K562 (cell line): ENCODE data around the gene ATAD3C. TPM values are rescaled to one million over a fixed set of nuclear protein-coding genes. Genes with fewer than 3 reads are reported as not detected.

ENCODE experiments used
- ATAC-seq: fragments of 200-7000 bp; cut with Tn5 transposase; 3 replicates; pipeline ENCODE4 v1.9.1; 2020; ENCODE audit warnings: moderate library complexity
- BruUV-seq: library from RNA; stranded (reverse); fragments of 400-500 nt; replicated peaks from 2 replicates; lab custom pipeline; 2021; lab: Mats Ljungman, UMichigan
- CTCF ChIA-PET: fragments of 300-600 bp; formaldehyde crosslinking; extraction: SDS; loops from one replicate; lab custom pipeline; 2021; ENCODE audit warnings: low intra/inter-chr PET ratio; lab: Yijun Ruan, JAX
- POLR2A ChIA-PET: fragments of 300-600, 350-650 bp; sonication (Branson Sonifier 250); formaldehyde crosslinking; extraction: SDS; loops from one replicate; lab custom pipeline; 2021; ENCODE audit warnings: antibody characterized with exemption, inconsistent platforms; lab: Yijun Ruan, JAX
- DNase-seq, 4 experiments: peaks; one replicate each; pipeline versions ENCODE4 v3.0.0 to v3.0.0-alpha.2; 2011 to 2018; ENCODE audit warnings: low spot score in 3 of 4, mixed read lengths in 3 of 4; ENCODE audit errors: extremely low read depth in 1 of 4
- FAIRE-seq: peaks from 2 replicates; lab custom pipeline; 2011; peaks lifted over from hg19 to GRCh38; lab: Jason Lieb, UNC
- H2AFZ ChIP-seq: 2 replicates; pipeline ENCODE4 v1.6.0; 2011; ENCODE audit warnings: low read depth, low read length, control low read depth, inconsistent platforms
- H3K27ac ChIP-seq: fragments of 200-600 bp; 3 replicates; pipeline ENCODE4 v1.8.0; 2011; ENCODE audit warnings: low read depth, mild to moderate bottlenecking, control low read depth, inconsistent platforms, low read length, moderate library complexity, mixed read lengths; ENCODE audit errors: extremely low read depth
- H3K27me3 ChIP-seq, 2 experiments: fragments of 300-600 bp in 1 of 2; 2 replicates in 1 of 2; 3 replicates in 1 of 2; pipeline versions ENCODE4 v1.6.0 to v1.8.0; 2011; ENCODE audit warnings: inconsistent platforms in 2 of 2, low read length in 2 of 2, mild to moderate bottlenecking in 1 of 2, mixed read lengths in 1 of 2, moderate library complexity in 1 of 2; ENCODE audit not compliant: control insufficient read depth in 2 of 2, insufficient read depth in 2 of 2
- H3K36me3 ChIP-seq: fragments of 300-600 bp; 3 replicates; pipeline ENCODE4 v1.8.0; 2011; ENCODE audit warnings: mild to moderate bottlenecking, low read length, inconsistent platforms; ENCODE audit not compliant: control insufficient read depth, insufficient read depth
- H3K4me1 ChIP-seq, 2 experiments: fragments of 200-600 bp in 1 of 2; replicated peaks in 1 of 2; 2 replicates in 1 of 2; 3 replicates in 1 of 2; pipeline versions ENCODE4 v1.5.1 to v1.8.0; 2011; ENCODE audit warnings: inconsistent platforms in 2 of 2, low read length in 2 of 2, mild to moderate bottlenecking in 1 of 2, mixed read lengths in 1 of 2, moderate library complexity in 1 of 2; ENCODE audit not compliant: control insufficient read depth in 2 of 2, insufficient read depth in 2 of 2
- H3K4me2 ChIP-seq: 2 replicates; pipeline ENCODE4 v1.6.1; 2011; ENCODE audit warnings: low read length, control low read depth, inconsistent platforms, mixed read lengths; ENCODE audit not compliant: insufficient read depth
- H3K4me3 ChIP-seq: fragments of 200-600 bp; sonication (generic), shearing (Covaris generic); 2 replicates; pipeline ENCODE4 v1.5.1; 2016; ENCODE audit warnings: control low read depth, inconsistent platforms
- H3K79me2 ChIP-seq: fragments of 200-600 bp; 3 replicates; pipeline ENCODE4 v1.8.0; 2011; ENCODE audit warnings: low read length, inconsistent platforms; ENCODE audit not compliant: control insufficient read depth, insufficient read depth
- H3K9ac ChIP-seq, 2 experiments: 2 replicates each; pipeline versions ENCODE4 v1.6.0 to v1.6.1; 2011; ENCODE audit warnings: low read depth in 2 of 2, low read length in 2 of 2, control low read depth in 1 of 2, inconsistent platforms in 1 of 2, mild to moderate bottlenecking in 1 of 2, mixed read lengths in 1 of 2; ENCODE audit not compliant: insufficient read depth in 1 of 2
- H3K9me1 ChIP-seq: one replicate; pipeline ENCODE4 v1.6.0; 2011; ENCODE audit warnings: inconsistent platforms, mild to moderate bottlenecking, low read length, moderate library complexity; ENCODE audit not compliant: control insufficient read depth, insufficient read depth
- H3K9me3 ChIP-seq: replicated peaks from 2 replicates; pipeline ENCODE4 v1.5.1; 2011; ENCODE audit warnings: low read depth, low read length, inconsistent platforms; ENCODE audit not compliant: control insufficient read depth, insufficient read depth
- H4K20me1 ChIP-seq: replicated peaks from 2 replicates; pipeline ENCODE4 v1.6.1; 2011; ENCODE audit warnings: low read length, inconsistent platforms, mixed read lengths; ENCODE audit not compliant: control insufficient read depth, insufficient read depth
- ADNP ChIP-seq: fragments of 200-800 bp; sonication (Bioruptor generic); IDR thresholded peaks from 2 replicates; pipeline ENCODE4 v1.6.1; 2016; ENCODE audit warnings: missing genetic modification characterization, missing compliant biosample characterization
- E2F6 ChIP-seq, 2 experiments: IDR thresholded peaks; 2 replicates each; pipeline ENCODE4 v1.6.1; 2011; ENCODE audit warnings: borderline replicate concordance in 1 of 2, control low read depth in 1 of 2, low read depth in 1 of 2, low read length in 1 of 2, mild to moderate bottlenecking in 1 of 2, mixed read lengths in 1 of 2, moderate library complexity in 1 of 2; ENCODE audit not compliant: insufficient read depth in 1 of 2, insufficient read length in 1 of 2, poor library complexity in 1 of 2, severe bottlenecking in 1 of 2; ENCODE audit errors: extremely low read depth in 1 of 2
- ILK ChIP-seq: fragments of 450-650 bp; IDR thresholded peaks from 2 replicates; pipeline ENCODE4 v1.6.1; 2016; ENCODE audit warnings: missing genetic modification characterization, low read depth, mild to moderate bottlenecking, missing compliant biosample characterization, moderate library complexity, borderline replicate concordance
- MTA3 ChIP-seq: fragments of 450-650 bp; formaldehyde crosslinking; IDR thresholded peaks from 2 replicates; pipeline ENCODE4 v1.6.1; 2017; ENCODE audit warnings: mild to moderate bottlenecking, borderline replicate concordance
- NEUROD1 ChIP-seq: fragments of 150-350 bp; IDR thresholded peaks from 2 replicates; pipeline ENCODE4 v1.6.1; 2014; ENCODE audit warnings: borderline replicate concordance, low read length, low read depth; ENCODE audit not compliant: partially characterized antibody
- PHF21A ChIP-seq: fragments of 450-650 bp; IDR thresholded peaks from 2 replicates; pipeline ENCODE4 v1.6.1; 2017; ENCODE audit warnings: low read depth, borderline replicate concordance
- PRPF4 ChIP-seq: fragments of 200-400 bp; formaldehyde crosslinking; IDR thresholded peaks from one replicate; pipeline ENCODE4 v1.6.1; 2017; ENCODE audit warnings: low read length, low read depth, mild to moderate bottlenecking; ENCODE audit not compliant: insufficient read depth, poor library complexity, severe bottlenecking
- SNRNP70 ChIP-seq: fragments of 200-400 bp; formaldehyde crosslinking; optimal IDR thresholded peaks from 2 replicates; pipeline ENCODE3; 2017; ENCODE audit warnings: low read depth, low read length
- ZBTB7A ChIP-seq: IDR thresholded peaks from 2 replicates; pipeline ENCODE4 v1.6.1; 2011; ENCODE audit warnings: low read depth, mild to moderate bottlenecking, low read length, moderate library complexity, borderline replicate concordance; ENCODE audit not compliant: control insufficient read depth
- ZFPM2 ChIP-seq: fragments of 250-450 bp; sonication (Bioruptor Pico); IDR thresholded peaks from 2 replicates; pipeline ENCODE4 v1.5.1; 2022; ENCODE audit warnings: mild to moderate bottlenecking
- ZNF124 ChIP-seq: sonication (generic); formaldehyde crosslinking; IDR thresholded peaks from 2 replicates; pipeline ENCODE4 v1.8.1; 2022; ENCODE audit warnings: missing genetic modification reagents
- ZNF133 ChIP-seq: fragments of 250-450 bp; sonication (Bioruptor Pico); IDR thresholded peaks from 2 replicates; pipeline ENCODE4 v1.4.0; 2020; ENCODE audit warnings: mild to moderate bottlenecking
- ZNF239 ChIP-seq: fragments of 250-450 bp; sonication (Bioruptor Pico); IDR thresholded peaks from 2 replicates; pipeline ENCODE4 v1.4.0; 2020; ENCODE audit warnings: mild to moderate bottlenecking
- ZNF764 ChIP-seq: fragments of 250-450 bp; sonication (Bioruptor Pico); IDR thresholded peaks from 2 replicates; pipeline ENCODE4 v1.4.0; 2020; ENCODE audit warnings: low read depth, mild to moderate bottlenecking, moderate library complexity
- WGBS: fragments of 100-300 bp; shearing (Covaris generic); methylation state at CpG from one replicate; pipeline ENCODE4 v1.1.6; 2016; ENCODE audit warnings: low coverage, mixed read lengths; ENCODE audit not compliant: insufficient coverage; ENCODE audit errors: missing lambda C conversion rate; 5-methylcytosine and 5-hydroxymethylcytosine counted together
- in situ Hi-C: fragments of 300-500 bp; cut with MboI; formaldehyde crosslinking; loops from 4 replicates; pipeline ENCODE4 v1.15.0; 2018; ENCODE audit warnings: inconsistent platforms, mixed read lengths
- intact Hi-C: fragments of 100-400 bp; cut with micrococcal nuclease; formaldehyde crosslinking; loops from 2 replicates; pipeline ENCODE4 v1.14.2; 2022
- polyA plus RNA-seq, 8 experiments: library from polyadenylated mRNA; depleted of rRNA in 4 of 8; stranded (reverse) in 5 of 8; unstranded in 3 of 8; fragments of >200 nt; fragmentation: Nextera tagmentation in 2 of 8; fragmentation: Illumina TruSeq in 1 of 8; extraction: Ambion mirVana in 2 of 8; extraction: Trizol in 1 of 8; gene quantifications; 2 replicates each; pipeline versions ENCODE4 v1.2.1 to v1.2.3, GENCODE V29; 2011 to 2014; ENCODE audit warnings: inconsistent platforms in 1 of 8, missing spikeins in 1 of 8
- total RNA-seq, 7 experiments: library from RNA; depleted of rRNA in 6 of 7; stranded (reverse); fragments of >200 nt in 6 of 7; fragmentation: Illumina TruSeq in 2 of 7; extraction: Trizol in 2 of 7; gene quantifications; 2 replicates each; pipeline versions ENCODE4 v1.2.1 to v1.2.3, GENCODE V29; 2011 to 2021; ENCODE audit warnings: low replicate concordance in 1 of 7
- TF ChIP-seq, protein P1 (sequence below), 2 experiments: IDR thresholded peaks; 2 replicates each; pipeline ENCODE4 v1.6.1; 2012; ENCODE audit warnings: improper control_type of control experiment in 2 of 2, low read depth in 2 of 2, low read length in 2 of 2, borderline replicate concordance in 1 of 2

Gene ATAD3C
- total and polyA plus RNA-seq, 9 of the 15 experiments (the other 6 are each of a cell fraction or from before 2014, with no cell fraction given), result 0.03 to 0.18 TPM; not detected in 7

- no peak for TF ChIP-seq ZNF239 (CRISPR knock-in tag)
- no peak for TF ChIP-seq ZNF124 (CRISPR knock-in tag)
- TF ChIP-seq ZBTB7A, result peak; percentile 16; the same call in 1 of the 2 replicates
- TF ChIP-seq PRPF4, result no peak
Observed at GRCh38 chr1:1426496-1427105, 22.9 kb upstream of the ATAD3C start (continued).

GRCh38 chr1:1427106-1427819 is 22.2 kb upstream of the ATAD3C start:
- no peaks in the 10 kb centered on the region for H3K79me2 ChIP-seq
- no peak overlapping the region for H3K27ac ChIP-seq
- H3K36me3 ChIP-seq, result no peaks in the 10 kb centered on the region
- peak overlapping the region; percentile 45; the same call in 1 of the 2 replicates for H3K4me2 ChIP-seq
- 0 out of 2 replicates have a peak overlapping the region, but pooled peaks have one; percentile 4 for H2AFZ ChIP-seq
- no peaks in the 10 kb centered on the region for H3K9me3 ChIP-seq
- DNase-seq (peak; percentile 48 to 80 (median 74)), ATAC-seq (no peak; the same call in 2 of the 3 replicates), FAIRE-seq (no peak)
- BruUV-seq, result no TSS peak
- WGBS, result 0% methylated on average over 11 of the region's 66 CpGs
- H4K20me1 ChIP-seq, result no peaks in the 10 kb centered on the region
- H3K9ac ChIP-seq, result peak overlapping the region in 1 of 2 experiments; percentile 75; a peak in 2 of 4 replicates
- no peaks in the 10 kb centered on the region for H3K27me3 ChIP-seq
- H3K4me1 ChIP-seq, result peaks cover 17 to 61% of the 10 kb centered on the region in 2 experiments
- in situ Hi-C loops, result no loop called here
- no peaks in the 10 kb centered on the region for H3K9me1 ChIP-seq
- CTCF ChIA-PET, result no interaction called here
- H3K4me3 ChIP-seq, result peak overlapping the region; percentile 51
- POLR2A ChIA-PET, result interaction anchor here (0.6 kb wide), 1 partner anchor 19 kb away, joined by 3 read pairs; no protein-coding TSS in a partner anchor
- intact Hi-C loops, result no loop called here
- TF ChIP-seq ILK (no peak), MTA3 (no peak), NEUROD1 (no peak), PHF21A (0 out of 2 replicates have a peak, but pooled peaks have one; percentile 21), ZFPM2 (CRISPR knock-in tag) (no peak), ZNF133 (CRISPR knock-in tag) (no peak), ADNP (tag) (no peak), E2F6 (IDR thresholded peaks at IDR 0.05; ENCODE audit: borderline replicate concordance in 1 of 2, extremely low read depth in 1 of 2, insufficient read depth in 1 of 2, insufficient read length in 1 of 2, low read depth in 1 of 2, low read length in 1 of 2, poor library complexity in 1 of 2, severe bottlenecking in 1 of 2) (peak in 1 of 2 experiments; percentile 56), ZNF764 (CRISPR knock-in tag) (no peak), SNRNP70 (no peak)
- TF ChIP-seq, protein P1, sequence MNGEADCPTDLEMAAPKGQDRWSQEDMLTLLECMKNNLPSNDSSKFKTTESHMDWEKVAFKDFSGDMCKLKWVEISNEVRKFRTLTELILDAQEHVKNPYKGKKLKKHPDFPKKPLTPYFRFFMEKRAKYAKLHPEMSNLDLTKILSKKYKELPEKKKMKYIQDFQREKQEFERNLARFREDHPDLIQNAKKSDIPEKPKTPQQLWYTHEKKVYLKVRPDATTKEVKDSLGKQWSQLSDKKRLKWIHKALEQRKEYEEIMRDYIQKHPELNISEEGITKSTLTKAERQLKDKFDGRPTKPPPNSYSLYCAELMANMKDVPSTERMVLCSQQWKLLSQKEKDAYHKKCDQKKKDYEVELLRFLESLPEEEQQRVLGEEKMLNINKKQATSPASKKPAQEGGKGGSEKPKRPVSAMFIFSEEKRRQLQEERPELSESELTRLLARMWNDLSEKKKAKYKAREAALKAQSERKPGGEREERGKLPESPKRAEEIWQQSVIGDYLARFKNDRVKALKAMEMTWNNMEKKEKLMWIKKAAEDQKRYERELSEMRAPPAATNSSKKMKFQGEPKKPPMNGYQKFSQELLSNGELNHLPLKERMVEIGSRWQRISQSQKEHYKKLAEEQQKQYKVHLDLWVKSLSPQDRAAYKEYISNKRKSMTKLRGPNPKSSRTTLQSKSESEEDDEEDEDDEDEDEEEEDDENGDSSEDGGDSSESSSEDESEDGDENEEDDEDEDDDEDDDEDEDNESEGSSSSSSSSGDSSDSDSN (IDR thresholded peaks at IDR 0.05; ENCODE audit: borderline replicate concordance in 1 of 2, low read depth in 2 of 2, low read length in 2 of 2), result peak; percentile 37 to 65; a peak in 1 of 4 replicates
